Islet precursor cell (in vitro differentiated cells): Measurements from ENCODE around the gene CXCL16.

Experiments used
- DNase-seq: peaks from one replicate; pipeline ENCODE4 v3.0.0-alpha.2; 2018

The CXCL16 gene

GRCh38 chr17:4739122-4740024 lies at the start of gene CXCL16, which contains the start of gene ZMYND15:
TSS of gene CXCL16 (minus strand) at chr17:4739928. CDS start at chr17:4739339, 589 bp downstream.
TSS of gene ZMYND15 (plus strand) at chr17:4739833. CDS start at chr17:4740549, 716 bp downstream.
- peak; percentile 66 for DNase-seq

- peak; percentile 76 for DNase-seq
These were observed 49.3 kb upstream of the CXCL16 start, which contains the start of gene GLTPD2 for GRCh38 chr17:4788807-4789700. TSS of gene GLTPD2 (plus strand) at chr17:4788964. CDS start at chr17:4789012, 48 bp downstream.

- no peak for DNase-seq
These were observed 48.6 kb upstream of the CXCL16 start for GRCh38 chr17:4788159-4788806.

- DNase-seq, result no peak
These were observed 46.8 kb upstream of the CXCL16 start for GRCh38 chr17:4786516-4786915.

GRCh38 chr17:4786106-4786511 lies 46.4 kb upstream of the CXCL16 start, which contains the start of gene VMO1:
TSS of gene VMO1 (minus strand) at chr17:4786364. CDS start at chr17:4786352, 12 bp downstream.
- DNase-seq, result no peak

GRCh38 chr17:4785311-4786105 lies 45.8 kb upstream of the CXCL16 start:
- DNase-seq, result no peak

- no peak for DNase-seq
These were observed 42.9 kb upstream of the CXCL16 start for GRCh38 chr17:4782652-4783051.

GRCh38 chr17:4780325-4780955 lies 40.7 kb upstream of the CXCL16 start:
- no peak for DNase-seq

GRCh38 chr17:4777969-4778760 lies 38.4 kb upstream of the CXCL16 start:
- DNase-seq, result peak; percentile 67

GRCh38 chr17:4772235-4772613 lies 32.5 kb upstream of the CXCL16 start:
- no peak for DNase-seq

GRCh38 chr17:4771519-4772234 lies 31.9 kb upstream of the CXCL16 start, which contains the start of gene TM4SF5:
TSS of gene TM4SF5 (plus strand) at chr17:4771886. CDS start at chr17:4771923, 37 bp downstream.
- DNase-seq, result no peak

- DNase-seq, result no peak
These were observed 29.9 kb upstream of the CXCL16 start for GRCh38 chr17:4769628-4770027.

- DNase-seq, result no peak
These were observed 28.6 kb upstream of the CXCL16 start for GRCh38 chr17:4768298-4768697.

- DNase-seq, result no peak
These were observed 27.0 kb upstream of the CXCL16 start for GRCh38 chr17:4766723-4767122.

GRCh38 chr17:4766201-4766600 lies 26.5 kb upstream of the CXCL16 start:
- no peak for DNase-seq

GRCh38 chr17:4764595-4764994 lies 24.9 kb upstream of the CXCL16 start:
- no peak for DNase-seq

GRCh38 chr17:4759776-4760236 lies 20.1 kb upstream of the CXCL16 start:
- DNase-seq, result no peak

GRCh38 chr17:4753392-4753791 lies 13.7 kb upstream of the CXCL16 start:
- no peak for DNase-seq

- no peak for DNase-seq
These were observed 12.2 kb upstream of the CXCL16 start for GRCh38 chr17:4751932-4752331.

- no peak for DNase-seq
These were observed 10.9 kb upstream of the CXCL16 start for GRCh38 chr17:4750606-4751005.
